H1 (cell line): Measurements from ENCODE around the gene EML1. TPM values are rescaled to one million over a fixed set of nuclear protein-coding genes. Genes with fewer than 3 reads are reported as not detected.

Source experiments
- CTCF ChIA-PET: fragments of 300-600 bp; sonication (Branson Sonifier 250); formaldehyde crosslinking; loops from one replicate; lab custom pipeline; 2021; ENCODE audit not compliant: partially characterized antibody; lab: Charles Lee
- POLR2A ChIA-PET: fragments of 300-600 bp; sonication (Branson Sonifier 250); formaldehyde crosslinking; loops from one replicate; lab custom pipeline; 2021; ENCODE audit warnings: inconsistent platforms; ENCODE audit not compliant: partially characterized antibody; lab: Charles Lee
- DNase-seq, 2 experiments: peaks; one replicate each; pipeline versions ENCODE4 v3.0.0 to v3.0.0-alpha.2; 2010 to 2022; ENCODE audit warnings: low spot score in 2 of 2, low read depth in 1 of 2, mixed read lengths in 1 of 2
- FAIRE-seq: peaks from 2 replicates; lab custom pipeline; 2011; peaks lifted over from hg19 to GRCh38; lab: Jason Lieb, UNC
- H2AFZ ChIP-seq: 2 replicates; pipeline ENCODE4 v1.8.1; 2012; ENCODE audit warnings: low read length, inconsistent platforms
- H2AK5ac ChIP-seq: 2 replicates; pipeline ENCODE4 v1.6.1; 2013; ENCODE audit warnings: low read depth, low read length
- H2BK120ac ChIP-seq: replicated peaks from 2 replicates; pipeline ENCODE3; 2013; ENCODE audit warnings: low read depth, low read length, inconsistent platforms
- H2BK12ac ChIP-seq: 2 replicates; pipeline ENCODE4 v1.6.1; 2013; ENCODE audit warnings: low read depth, low read length
- H2BK15ac ChIP-seq: 2 replicates; pipeline ENCODE4 v1.6.1; 2013; ENCODE audit warnings: low read length
- H2BK20ac ChIP-seq: 2 replicates; pipeline ENCODE4 v1.6.1; 2013; ENCODE audit warnings: low read length
- H2BK5ac ChIP-seq: 2 replicates; pipeline ENCODE4 v1.6.1; 2013; ENCODE audit warnings: low read depth, low read length
- H3K14ac ChIP-seq: 2 replicates; pipeline ENCODE4 v1.6.1; 2013; ENCODE audit warnings: inconsistent platforms; ENCODE audit not compliant: insufficient read length
- H3K18ac ChIP-seq: 2 replicates; pipeline ENCODE4 v1.6.1; 2013; ENCODE audit warnings: low read length; ENCODE audit errors: extremely low read depth
- H3K23ac ChIP-seq: 2 replicates; pipeline ENCODE4 v1.6.1; 2013; ENCODE audit warnings: inconsistent platforms; ENCODE audit not compliant: insufficient read length
- H3K23me2 ChIP-seq: 2 replicates; pipeline ENCODE4 v1.6.1; 2013; ENCODE audit warnings: low read depth, low read length
- H3K27ac ChIP-seq: 2 replicates; pipeline ENCODE4 v1.6.1; 2011; ENCODE audit warnings: low read depth, low read length, inconsistent platforms
- H3K27me3 ChIP-seq, 4 experiments: replicated peaks in 1 of 4; 1 replicate in 1 of 4; 2 replicates in 3 of 4; pipeline versions ENCODE4 v1.6.1 to v1.8.1; 2011 to 2013; ENCODE audit warnings: low read length in 3 of 4, mild to moderate bottlenecking in 3 of 4, inconsistent platforms in 2 of 4, mixed read lengths in 2 of 4, moderate library complexity in 1 of 4; ENCODE audit not compliant: control insufficient read depth in 3 of 4, insufficient read depth in 3 of 4; ENCODE audit errors: extremely low read depth in 1 of 4
- H3K36me3 ChIP-seq, 4 experiments: 2 replicates each; pipeline versions ENCODE4 v1.6.1 to v1.8.1; 2011 to 2013; ENCODE audit warnings: mild to moderate bottlenecking in 4 of 4, low read length in 3 of 4, moderate library complexity in 2 of 4, control low read depth in 1 of 4, inconsistent platforms in 1 of 4; ENCODE audit not compliant: insufficient read depth in 4 of 4, control insufficient read depth in 2 of 4
- H3K4ac ChIP-seq: replicated peaks from 2 replicates; pipeline ENCODE3; 2013; ENCODE audit warnings: low read length, low read depth, mixed read lengths, inconsistent platforms; ENCODE audit not compliant: insufficient read length
- H3K4me1 ChIP-seq, 4 experiments: replicated peaks in 1 of 4; 1 replicate in 1 of 4; 2 replicates in 3 of 4; pipeline versions ENCODE4 v1.6.1 to v1.8.1; 2011 to 2013; ENCODE audit warnings: low read length in 3 of 4, inconsistent platforms in 2 of 4, mixed read lengths in 1 of 4; ENCODE audit not compliant: insufficient read depth in 4 of 4, control insufficient read depth in 3 of 4
- H3K4me2 ChIP-seq, 2 experiments: 2 replicates each; pipeline versions ENCODE4 v1.6.1 to v1.8.1; 2011 to 2013; ENCODE audit warnings: low read depth in 2 of 2, low read length in 2 of 2, control low read depth in 1 of 2, inconsistent platforms in 1 of 2, mild to moderate bottlenecking in 1 of 2; ENCODE audit not compliant: insufficient read depth in 1 of 2
- H3K4me3 ChIP-seq, 4 experiments: fragments of 200-600, 300-600 bp in 1 of 4; sonication (generic), shearing (Covaris generic), sonication (Bioruptor Twin) in 1 of 4; 2 replicates each; pipeline versions ENCODE4 v1.5.1 to v1.8.1; 2011 to 2016; ENCODE audit warnings: low read length in 4 of 4, low read depth in 3 of 4, control low read depth in 2 of 4, inconsistent platforms in 2 of 4, mild to moderate bottlenecking in 2 of 4, mixed read lengths in 1 of 4, moderate library complexity in 1 of 4; ENCODE audit not compliant: insufficient read depth in 2 of 4; ENCODE audit errors: extremely low read depth in 1 of 4
- H3K56ac ChIP-seq: replicated peaks from 2 replicates; pipeline ENCODE3; 2013; ENCODE audit warnings: low read depth, mild to moderate bottlenecking, mixed read lengths, low read length, inconsistent platforms; ENCODE audit not compliant: insufficient read length
- H3K79me1 ChIP-seq: 2 replicates; pipeline ENCODE4 v1.6.1; 2013; ENCODE audit warnings: low read depth, low read length, control low read depth
- H3K79me2 ChIP-seq, 2 experiments: 2 replicates each; pipeline versions ENCODE4 v1.6.1 to v1.8.1; 2012 to 2013; ENCODE audit warnings: low read length in 2 of 2, mild to moderate bottlenecking in 2 of 2, inconsistent platforms in 1 of 2; ENCODE audit not compliant: insufficient read depth in 2 of 2, control insufficient read depth in 1 of 2
- H3K9ac ChIP-seq, 4 experiments: replicated peaks in 1 of 4; 1 replicate in 1 of 4; 2 replicates in 3 of 4; pipeline versions ENCODE4 v1.6.1 to v1.8.1; 2011 to 2013; ENCODE audit warnings: low read depth in 3 of 4, low read length in 3 of 4, control low read depth in 2 of 4, mild to moderate bottlenecking in 2 of 4, moderate library complexity in 2 of 4, inconsistent platforms in 1 of 4; ENCODE audit errors: extremely low read depth in 1 of 4
- H3K9me3 ChIP-seq, 2 experiments: 2 replicates each; pipeline versions ENCODE4 v1.6.1 to v1.8.1; 2012 to 2013; ENCODE audit warnings: mild to moderate bottlenecking in 2 of 2, moderate library complexity in 2 of 2, control low read depth in 1 of 2, inconsistent platforms in 1 of 2, low read depth in 1 of 2, low read length in 1 of 2, mixed read lengths in 1 of 2; ENCODE audit not compliant: insufficient read depth in 2 of 2
- H4K20me1 ChIP-seq, 2 experiments: replicated peaks in 1 of 2; 2 replicates each; pipeline versions ENCODE3 to v1.8.1; 2011 to 2013; ENCODE audit warnings: inconsistent platforms in 2 of 2, low read length in 2 of 2, mild to moderate bottlenecking in 1 of 2; ENCODE audit not compliant: insufficient read depth in 2 of 2, control insufficient read depth in 1 of 2
- H4K5ac ChIP-seq: 2 replicates; pipeline ENCODE4 v1.6.1; 2013; ENCODE audit warnings: low read length, low read depth, mixed read lengths, inconsistent platforms; ENCODE audit not compliant: insufficient read length
- H4K8ac ChIP-seq: 2 replicates; pipeline ENCODE4 v1.8.0; 2013; ENCODE audit warnings: mild to moderate bottlenecking, moderate library complexity, low read length, inconsistent platforms; ENCODE audit not compliant: insufficient read depth; ENCODE audit errors: extremely low read depth
- H4K91ac ChIP-seq: replicated peaks from 2 replicates; pipeline ENCODE3; 2013; ENCODE audit warnings: low read length, mixed read lengths, inconsistent platforms; ENCODE audit not compliant: insufficient read length
- ASH2L ChIP-seq: fragments of 200-600, 300-600 bp; sonication (generic); IDR thresholded peaks from one replicate; pipeline ENCODE4 v1.7.1; 2017; ENCODE audit warnings: low read length
- CEBPB ChIP-seq: IDR thresholded peaks from 2 replicates; pipeline ENCODE4 v1.6.1; 2012; ENCODE audit warnings: low read depth, low read length
- JUND ChIP-seq: IDR thresholded peaks from 2 replicates; pipeline ENCODE4 v1.6.1; 2011; ENCODE audit warnings: mild to moderate bottlenecking, improper control_type of control experiment, low read length
- SP1 ChIP-seq: IDR thresholded peaks from 2 replicates; pipeline ENCODE4 v1.6.1; 2011; ENCODE audit warnings: low read depth, low read length
- TEAD4 ChIP-seq: IDR thresholded peaks from 2 replicates; pipeline ENCODE4 v1.6.1; 2012; ENCODE audit warnings: low read depth, low read length, inconsistent platforms, mixed read lengths
- YY1 ChIP-seq: IDR thresholded peaks from 2 replicates; pipeline ENCODE4 v1.6.1; 2011; ENCODE audit warnings: low read depth, mild to moderate bottlenecking, low read length
- WGBS, 2 experiments: shearing (Covaris generic) in 1 of 2; methylation state at CpG; one replicate each; pipeline versions ENCODE4 v1.1.6 to v1.1.7; 2013 to 2015; ENCODE audit warnings: low lambda C conversion rate in 2 of 2, mixed read lengths in 2 of 2, inconsistent platforms in 1 of 2, low coverage in 1 of 2, missing lambda C conversion rate in 1 of 2; ENCODE audit not compliant: insufficient replicate concordance in 2 of 2, insufficient coverage in 1 of 2, insufficient read length in 1 of 2; ENCODE audit errors: extremely low coverage in 1 of 2, missing lambda C conversion rate in 1 of 2; 5-methylcytosine and 5-hydroxymethylcytosine counted together
- polyA plus RNA-seq, 7 experiments: library from polyadenylated mRNA; depleted of rRNA in 3 of 7; stranded (reverse) in 5 of 7; unstranded in 2 of 7; fragments of >200 nt in 5 of 7; fragments of 200-250 nt in 2 of 7; gene quantifications; 1 replicate in 5 of 7; 2 replicates in 1 of 7; 4 replicates in 1 of 7; pipeline versions ENCODE4 v1.2.1 to v1.2.3, GENCODE V29; 2011 to 2013; ENCODE audit warnings: missing spikeins in 2 of 7, mixed read lengths in 2 of 7
- total RNA-seq: library from RNA; stranded (reverse); fragmentation: NEBNext Ultra II Directional; extraction: Animal tissue kit (Norgen Biotek cat#: 25700); gene quantifications from 2 replicates; pipeline ENCODE4 v1.2.1, GENCODE V29; 2021

Gene EML1
- total and polyA plus RNA-seq, 2 of the 8 experiments (the other 6 are each of a cell fraction or from before 2014, with no cell fraction given): 11.1 to 24.7 TPM

- Histone ChIP-seq H4K5ac (no peak overlapping the region), H3K36me3 (no peaks in the 10 kb centered on the region), H3K79me2 (peaks cover 0 to 6% of the 10 kb centered on the region in 2 experiments; a peak in 1 of 4 replicates), H2BK15ac (no peak overlapping the region), H3K4me2 (no peak overlapping the region), H3K9ac (no peak overlapping the region), H3K9me3 (no peaks in the 10 kb centered on the region), H2BK120ac (no peak overlapping the region), H3K79me1 (peaks cover 10% of the 10 kb centered on the region), H3K4me3 (no peak overlapping the region), H2BK20ac (no peak overlapping the region), H3K4ac (no peak overlapping the region), H3K4me1 (no peaks in the 10 kb centered on the region; a peak in 1 of 7 replicates), H3K23ac (no peak overlapping the region), H3K14ac (no peak overlapping the region), H3K23me2 (no peaks in the 10 kb centered on the region), H3K27me3 (no peaks in the 10 kb centered on the region), H2BK5ac (no peak overlapping the region), H3K27ac (no peak overlapping the region), H3K56ac (no peak overlapping the region), H4K8ac (no peak overlapping the region), H3K18ac (no peak overlapping the region), H2BK12ac (no peak overlapping the region), H4K20me1 (peaks cover 2% of the 10 kb centered on the region in 2 experiments), H4K91ac (no peak overlapping the region), H2AFZ (no peak overlapping the region), H2AK5ac (no peak overlapping the region)
- DNase-seq: no peak
- FAIRE-seq: no peak
- ChIA-PET POLR2A (no interaction called here), CTCF (interaction anchor here (0.6 to 1.6 kb wide), 4 partner anchors 17 to 548 kb away, joined by 3 to 4 read pairs (median 4); partner anchors contain the start of gene EML1)
- WGBS, 2 experiments: 90% methylated on average over 9 of the region's 9 CpGs; no CpG with 5 or more reads in 1 of the 2 experiments
- TF ChIP-seq SP1 (no peak), TEAD4 (no peak), YY1 (no peak), JUND (no peak), ASH2L (no peak), CEBPB (no peak)
Measured at GRCh38 chr14:99809360-99809759, 16.1 kb downstream of the EML1 start.
